ENCODE results near the gene GPD2.
A peak's percentile ranks its signal among the peaks of the same experiment; 100 is the strongest.
"Not testable (repeated sequence)": the region's sequence is repeated elsewhere in the genome, so short reads cannot be mapped to it uniquely, and the experiment has no call there.

The GPD2 gene

GRCh38 chr2:156590085-156590739 is 154.0 kb downstream of the GPD2 start:
- no peak for DNase-seq (ENCODE audit: low spot score)

- DNase-seq (ENCODE audit: low spot score): peak; percentile 50
Measured at GRCh38 chr2:156592809-156593593, 156.8 kb downstream of the GPD2 start.

GRCh38 chr2:156593594-156593921 is 157.4 kb downstream of the GPD2 start:
- no peak for DNase-seq (ENCODE audit: low spot score)

- no peak for DNase-seq (ENCODE audit: low spot score)
Measured at GRCh38 chr2:156598563-156598962, 162.4 kb downstream of the GPD2 start.

GRCh38 chr2:156600196-156600595 is 164.0 kb downstream of the GPD2 start:
- DNase-seq (ENCODE audit: low spot score): no peak

GRCh38 chr2:156601855-156602551 is 165.8 kb downstream of the GPD2 start:
- no peak for DNase-seq (ENCODE audit: low spot score)

GRCh38 chr2:156602552-156602933 is 166.4 kb downstream of the GPD2 start:
- no peak for DNase-seq (ENCODE audit: low spot score)

- no peak for DNase-seq (ENCODE audit: low spot score)
Measured at GRCh38 chr2:156615836-156616322, 179.7 kb downstream of the GPD2 start.

GRCh38 chr2:156618071-156618470 is 181.9 kb downstream of the GPD2 start:
- DNase-seq (ENCODE audit: low spot score): not testable (repeated sequence)

- no peak for DNase-seq (ENCODE audit: low spot score)
Measured at GRCh38 chr2:156619021-156619539, 182.9 kb downstream of the GPD2 start.

GRCh38 chr2:156622491-156622890 is 186.3 kb downstream of the GPD2 start:
- DNase-seq (ENCODE audit: low spot score): no peak

- DNase-seq (ENCODE audit: low spot score): no peak
Measured at GRCh38 chr2:156625360-156626170, 189.4 kb downstream of the GPD2 start.

GRCh38 chr2:156626931-156627330 is 190.8 kb downstream of the GPD2 start:
- DNase-seq (ENCODE audit: low spot score): no peak

GRCh38 chr2:156630579-156631337 is 194.6 kb downstream of the GPD2 start:
- DNase-seq (ENCODE audit: low spot score): no peak

GRCh38 chr2:156635646-156636045 is 199.5 kb downstream of the GPD2 start:
- DNase-seq (ENCODE audit: low spot score): no peak
